Transverse colon (tissue), 4 donors: ENCODE results near the gene GPM6B.

Experiments
- CTCF ChIP-seq, 5 experiments: fragments of 200-600 bp in 3 of 5; fragments of 450-650 bp in 2 of 5; sonication (generic) in 3 of 5; IDR thresholded peaks; 1 replicate in 2 of 5; 2 replicates in 3 of 5; pipeline ENCODE4 v1.5.1; 2016 to 2017; ENCODE audit warnings: antibody characterized with exemption in 5 of 5, inconsistent platforms in 3 of 5, mild to moderate bottlenecking in 2 of 5, moderate library complexity in 1 of 5
- EP300 ChIP-seq: sonication (generic); formaldehyde crosslinking; IDR thresholded peaks from one replicate; pipeline ENCODE4 v1.6.1; 2017; ENCODE audit warnings: antibody characterized with exemption, low read depth
- POLR2AphosphoS5 ChIP-seq, 3 donors: sonication (generic); formaldehyde crosslinking; IDR thresholded peaks; one replicate each; pipeline ENCODE4 v1.6.1; 2016; ENCODE audit warnings: antibody characterized with exemption in 3 of 3

GRCh38 chrX:13754765-13755164 is 62.1 kb downstream of the GPM6B start:
- TF ChIP-seq CTCF (IDR thresholded peaks at IDR 0.05) (no peak), EP300 (no peak), POLR2AphosphoS5 (IDR thresholded peaks at IDR 0.05) (no peak)
